Activated gamma-delta T cell (primary cell): Measurements from ENCODE around the gene CPE.

ENCODE experiments used
- DNase-seq: peaks from one replicate; lab custom pipeline; 2025; lab: John Stamatoyannopoulos, UW

Gene CPE

DNA sequence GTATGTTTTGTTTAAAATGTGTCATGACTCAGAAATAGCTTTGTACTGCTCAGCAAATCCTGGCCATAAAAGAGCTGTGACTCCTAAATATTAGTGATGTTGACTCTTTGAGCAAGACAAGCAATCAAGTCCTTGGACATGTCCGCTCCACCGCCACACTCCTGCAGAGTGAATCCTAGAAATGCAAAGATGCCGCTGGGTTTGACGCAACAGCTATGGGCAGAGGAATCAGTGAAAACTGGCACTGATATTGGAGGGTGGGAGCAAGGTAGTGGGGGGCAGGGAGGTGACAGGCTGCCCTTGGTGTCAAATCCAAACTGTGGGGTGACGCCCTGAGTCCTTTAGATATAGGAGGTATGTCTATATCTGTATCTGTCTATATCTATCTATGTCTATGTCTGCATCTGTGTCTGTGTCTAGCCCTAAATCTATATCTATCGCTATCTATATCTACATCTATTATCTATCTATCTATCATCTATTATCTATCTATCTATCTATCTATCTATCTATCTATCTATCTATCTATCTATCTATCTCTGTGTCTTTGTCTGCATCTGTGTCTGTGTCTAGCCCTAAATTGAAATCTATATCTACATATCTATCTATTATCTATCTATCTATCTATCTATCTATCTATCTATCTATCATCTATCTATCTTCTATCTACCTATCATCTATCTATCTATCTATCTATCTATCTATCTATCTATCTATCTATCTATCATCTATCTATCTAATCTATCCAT, 129.7 kb downstream of the CPE start:
- DNase-seq: no peak

GRCh38 chr4:165512424-165512823, 133.6 kb downstream of the CPE start:
- no peak for DNase-seq

DNA sequence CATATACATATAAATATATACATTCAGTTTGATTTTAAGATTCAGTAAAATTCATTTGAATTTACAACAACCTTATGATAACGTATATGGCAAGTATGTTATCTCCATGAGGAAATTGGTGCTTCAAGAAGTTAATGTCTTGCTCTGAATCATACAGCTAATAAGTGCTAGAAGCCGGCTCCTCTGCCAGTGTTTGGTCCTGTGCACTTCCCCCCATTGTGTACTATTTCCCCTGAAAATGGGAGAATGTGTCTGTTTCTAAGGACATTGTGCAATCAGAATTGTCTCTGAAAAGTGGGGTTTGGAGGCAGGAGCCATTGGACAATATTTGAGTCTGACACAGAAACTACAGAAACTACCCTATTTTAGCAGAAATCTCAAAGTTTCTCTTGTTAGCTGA, 135.9 kb downstream of the CPE start:
- DNase-seq: no peak

DNA sequence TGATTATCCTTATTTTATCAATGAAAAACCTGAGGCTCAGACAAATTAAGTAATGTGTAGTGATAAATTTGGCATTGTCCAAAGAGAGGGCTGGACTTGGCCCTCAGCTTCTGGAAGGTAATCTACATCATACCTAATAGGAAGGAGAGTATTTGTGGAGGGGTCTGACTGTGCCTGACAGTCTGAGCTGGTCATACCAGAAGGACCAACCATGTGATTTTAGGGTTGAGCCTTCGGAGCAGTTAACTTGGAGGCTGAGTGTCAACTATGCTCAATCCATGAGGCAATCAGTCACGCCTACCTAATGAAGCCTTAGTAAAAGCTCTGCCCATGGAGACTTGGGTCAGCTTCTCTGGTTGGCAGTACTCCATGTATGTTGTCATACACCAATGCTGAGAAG, 136.4 kb downstream of the CPE start:
- DNase-seq: no peak

DNA sequence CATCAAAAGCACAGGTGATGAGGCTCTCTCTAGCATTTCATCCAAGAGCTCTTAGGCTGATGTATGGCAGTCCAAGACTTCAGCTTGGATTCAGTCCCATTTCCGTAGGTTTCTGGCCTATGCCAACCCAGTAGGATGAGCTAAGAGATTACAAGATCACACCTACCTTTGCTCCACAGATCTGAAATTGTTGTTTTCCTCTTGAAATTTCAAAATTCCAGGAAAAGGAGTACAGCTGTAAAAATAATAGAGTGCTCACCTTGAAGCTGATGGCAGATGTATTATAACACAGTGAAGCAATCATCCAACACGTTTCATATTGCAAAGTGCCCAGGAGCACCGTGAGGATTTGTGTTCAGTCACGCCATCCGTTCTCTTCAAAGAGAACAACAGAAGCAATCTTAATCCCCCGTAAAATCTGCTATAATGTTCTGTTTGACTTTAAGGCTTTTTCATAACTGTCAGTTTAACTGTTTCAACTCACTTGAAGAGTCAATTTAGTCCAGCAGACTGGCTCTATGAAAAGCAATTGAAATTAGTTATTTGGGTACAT, 137.5 kb downstream of the CPE start:
- no peak for DNase-seq

DNA sequence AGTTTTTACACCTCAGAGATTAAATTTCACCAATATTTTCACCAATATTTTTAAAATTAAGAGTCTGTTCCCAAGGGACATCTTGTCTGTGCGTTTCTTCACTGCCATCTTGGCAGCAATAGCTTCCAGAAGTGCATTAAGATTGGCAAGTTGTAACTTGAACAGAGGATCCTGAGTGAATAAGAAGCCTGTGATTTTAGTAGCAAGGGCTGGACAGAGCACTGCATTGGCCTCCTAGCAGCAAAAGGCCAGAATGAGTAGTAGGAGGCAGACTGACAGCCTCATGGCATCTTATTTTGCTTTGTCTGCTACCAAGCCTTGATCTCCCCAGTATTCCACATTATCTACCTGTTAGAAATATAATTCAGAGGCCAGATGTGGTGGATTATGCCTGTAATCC, 138.4 kb downstream of the CPE start:
- no peak for DNase-seq

DNA sequence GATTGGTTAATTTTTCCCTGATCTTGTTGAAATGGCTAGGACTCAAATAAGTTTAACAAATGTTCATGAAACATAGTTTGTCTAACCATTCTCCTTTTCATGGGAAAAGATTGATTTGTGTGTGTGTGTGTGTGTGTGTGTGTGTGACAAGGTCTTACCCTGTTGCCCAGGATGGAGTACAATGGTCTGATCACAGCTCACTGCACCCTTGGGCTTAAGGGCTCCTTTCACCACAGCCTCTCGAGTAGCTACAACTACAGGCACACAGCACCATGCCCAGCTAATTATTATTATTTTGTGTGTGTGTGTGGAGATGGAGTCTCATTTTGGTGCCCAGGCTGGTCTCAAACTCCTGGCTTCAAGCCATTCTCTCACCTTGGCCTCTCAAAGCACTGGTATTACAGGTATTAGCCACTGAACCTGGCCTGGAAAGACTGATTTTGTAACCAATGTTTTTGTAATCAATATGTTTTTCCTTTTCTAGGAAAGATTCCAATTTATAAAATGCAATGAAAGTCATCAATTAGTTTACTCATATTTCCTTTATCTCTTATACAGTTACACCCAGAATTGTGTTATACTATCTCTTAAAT, 139.3 kb downstream of the CPE start:
- DNase-seq: no peak

DNA sequence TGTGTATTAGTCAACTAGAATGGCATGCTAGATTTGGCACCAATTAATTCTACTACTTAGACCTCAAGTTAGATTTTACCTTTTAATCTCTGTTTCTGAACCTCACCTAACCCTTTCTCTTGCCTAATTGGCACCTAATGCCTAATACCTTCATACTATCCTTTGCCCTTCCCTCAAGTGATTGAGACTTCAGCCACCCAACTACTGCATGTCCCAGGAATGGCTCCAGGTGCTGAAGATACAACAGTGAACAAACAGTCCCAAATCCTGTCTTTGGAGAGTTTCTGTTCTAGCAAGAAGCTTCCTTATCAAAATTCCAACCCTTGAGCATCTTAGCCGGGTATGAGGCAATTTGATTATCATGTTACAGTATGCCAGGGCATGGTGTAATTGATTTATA, 139.9 kb downstream of the CPE start:
- DNase-seq: no peak

DNA sequence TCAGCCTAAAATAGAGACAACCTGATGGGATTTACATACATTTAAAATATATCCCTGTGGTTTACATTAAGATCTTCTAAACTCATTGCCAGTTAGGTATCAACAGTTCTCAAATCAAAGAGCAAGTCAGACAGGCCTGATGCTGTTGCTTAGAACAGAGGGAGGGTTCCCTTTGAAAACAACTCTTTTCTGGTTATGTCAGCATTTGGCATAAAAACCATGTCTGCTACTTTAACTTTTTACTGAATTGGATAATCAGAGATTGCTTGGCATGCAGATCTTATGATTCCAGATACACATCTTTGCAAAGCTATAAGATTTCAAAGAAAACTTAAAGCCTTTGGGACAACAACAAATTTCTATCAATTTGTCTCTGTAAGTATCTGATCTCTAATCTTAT, 140.8 kb downstream of the CPE start:
- no peak for DNase-seq

DNA sequence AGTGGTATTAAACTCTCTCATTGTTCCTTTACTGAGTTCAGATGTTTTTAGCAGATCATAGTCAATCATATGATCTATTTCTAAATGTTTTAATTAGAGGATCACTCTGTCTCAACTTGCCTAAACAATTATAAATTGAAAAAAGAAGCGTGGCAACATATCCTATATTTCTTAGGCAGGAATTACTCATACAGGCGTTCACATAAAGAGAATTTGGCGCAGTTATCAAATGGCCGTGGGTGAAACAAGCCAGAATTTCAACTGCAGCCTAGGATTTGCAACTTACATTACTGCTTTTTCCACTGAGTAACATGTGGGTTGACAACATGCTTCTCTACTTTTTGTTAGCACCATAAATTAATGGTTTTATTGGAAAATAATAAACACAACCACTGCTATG, 141.3 kb downstream of the CPE start:
- DNase-seq: no peak

DNA sequence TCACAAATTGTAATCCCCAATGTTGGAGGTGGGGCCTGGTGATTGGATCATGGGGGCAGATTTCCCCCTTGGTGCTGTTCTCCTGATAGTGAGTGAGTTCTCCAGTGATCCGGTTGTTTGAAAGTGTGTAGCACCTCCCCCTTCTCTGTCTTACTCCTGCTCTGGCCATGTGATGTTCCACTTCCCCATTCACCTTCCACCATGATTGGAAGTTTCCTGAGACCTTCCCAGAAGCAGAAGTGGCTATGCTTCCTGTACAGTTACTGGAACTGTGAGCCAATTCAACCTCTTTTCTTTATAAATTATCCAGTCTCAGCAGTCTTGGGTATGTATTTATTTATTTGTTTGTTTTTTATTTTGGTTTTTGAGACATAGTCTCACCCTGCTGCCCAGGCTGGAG, 143.2 kb downstream of the CPE start:
- no peak for DNase-seq

DNA sequence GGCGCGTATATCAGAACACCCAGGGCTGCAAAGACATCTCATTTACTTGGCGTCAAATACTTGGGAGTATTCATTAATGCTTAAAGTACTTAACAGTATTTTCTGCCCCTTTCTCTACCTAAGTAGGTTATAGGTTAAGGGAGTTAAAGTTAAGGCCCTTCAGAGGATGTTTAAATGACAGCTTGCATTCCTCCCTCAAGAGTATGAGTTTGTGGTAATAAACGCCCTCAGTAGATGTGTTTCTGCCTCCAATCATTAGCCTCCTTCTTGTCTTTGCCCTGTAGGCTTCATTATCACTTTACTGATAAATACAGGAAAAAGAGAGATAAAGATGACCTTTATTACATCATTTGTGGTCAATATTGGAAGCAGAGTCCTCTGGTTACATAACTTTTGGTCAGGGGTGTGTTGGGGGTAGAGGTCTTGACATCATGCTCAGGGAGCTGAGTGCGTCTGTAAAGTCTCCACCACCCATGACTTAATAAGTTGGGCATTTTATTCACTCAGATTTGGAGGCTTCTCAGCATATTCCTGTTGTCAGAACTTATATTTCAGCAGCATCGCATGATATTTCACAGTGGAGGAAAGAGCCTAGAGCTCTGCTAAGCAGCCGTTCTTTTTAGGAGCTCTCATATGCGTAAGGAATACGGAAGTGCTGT, 145.9 kb downstream of the CPE start:
- DNase-seq: no peak

DNA sequence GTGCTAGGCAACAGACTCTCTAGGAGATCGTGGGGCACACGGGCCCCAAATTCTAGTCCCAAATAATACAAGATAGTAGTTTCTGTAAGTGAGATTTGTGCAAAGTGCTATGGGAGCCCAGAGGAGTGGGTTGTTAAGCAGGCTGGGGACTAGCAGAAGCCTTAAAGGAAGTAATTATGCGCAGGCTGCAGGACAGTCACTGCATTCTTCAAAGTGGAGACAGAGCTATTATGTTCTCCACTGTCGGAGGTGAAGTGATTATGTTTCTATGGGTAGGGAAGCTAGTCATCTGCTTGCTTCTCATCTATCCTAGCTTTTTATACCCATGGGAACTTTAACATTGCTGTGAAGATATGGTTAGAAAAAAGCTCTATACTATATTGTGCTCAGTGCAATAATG, 154.2 kb downstream of the CPE start:
- DNase-seq: no peak

DNA sequence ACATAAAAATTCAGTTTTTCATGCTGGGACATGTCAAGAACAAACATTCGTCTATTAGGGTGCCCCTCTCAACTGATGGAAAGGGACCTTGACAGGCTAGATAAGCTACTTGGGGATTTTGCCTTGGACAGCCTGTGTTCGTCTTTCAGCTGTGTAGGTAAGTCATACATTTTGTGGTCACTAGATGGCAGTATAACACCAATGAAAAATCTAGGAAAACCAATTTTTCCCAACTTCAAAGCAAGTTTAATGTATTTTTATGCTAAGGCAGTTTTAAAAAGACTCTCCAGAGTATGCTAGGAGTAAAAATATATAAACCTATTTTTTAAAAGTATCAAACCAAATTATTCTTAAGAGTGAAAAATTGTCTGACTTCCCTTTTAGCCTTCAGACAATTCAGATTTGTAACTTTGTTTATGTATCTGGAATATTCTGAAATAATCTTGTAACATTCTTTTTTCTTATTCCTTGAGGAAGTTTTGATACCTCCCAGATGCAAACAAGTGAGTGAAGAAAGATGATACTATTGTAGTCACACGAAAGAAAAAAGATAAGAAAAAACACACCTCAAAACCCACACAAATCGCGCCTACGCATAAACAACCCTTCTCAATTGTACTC, 158.3 kb downstream of the CPE start:
- DNase-seq: no peak

DNA sequence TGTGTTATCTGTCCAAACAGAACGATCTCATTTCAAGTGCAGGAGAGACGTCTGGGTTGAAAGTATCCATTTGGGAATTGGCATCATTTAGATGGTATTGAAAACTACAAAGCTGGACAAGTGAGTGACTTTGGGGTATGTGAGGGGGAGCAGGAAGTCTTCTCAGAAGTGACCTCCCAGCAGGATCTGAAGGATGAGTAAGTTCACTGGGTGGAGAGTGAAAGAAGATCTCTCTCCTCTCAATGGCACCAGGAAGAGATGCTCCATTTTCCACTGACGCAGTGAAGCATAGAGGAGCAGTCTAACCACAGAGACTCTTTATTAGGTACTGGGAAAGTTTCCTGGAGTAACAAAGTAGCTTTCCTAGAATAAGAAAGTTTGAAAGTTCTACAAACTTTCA, 161.0 kb downstream of the CPE start:
- DNase-seq: no peak

DNA sequence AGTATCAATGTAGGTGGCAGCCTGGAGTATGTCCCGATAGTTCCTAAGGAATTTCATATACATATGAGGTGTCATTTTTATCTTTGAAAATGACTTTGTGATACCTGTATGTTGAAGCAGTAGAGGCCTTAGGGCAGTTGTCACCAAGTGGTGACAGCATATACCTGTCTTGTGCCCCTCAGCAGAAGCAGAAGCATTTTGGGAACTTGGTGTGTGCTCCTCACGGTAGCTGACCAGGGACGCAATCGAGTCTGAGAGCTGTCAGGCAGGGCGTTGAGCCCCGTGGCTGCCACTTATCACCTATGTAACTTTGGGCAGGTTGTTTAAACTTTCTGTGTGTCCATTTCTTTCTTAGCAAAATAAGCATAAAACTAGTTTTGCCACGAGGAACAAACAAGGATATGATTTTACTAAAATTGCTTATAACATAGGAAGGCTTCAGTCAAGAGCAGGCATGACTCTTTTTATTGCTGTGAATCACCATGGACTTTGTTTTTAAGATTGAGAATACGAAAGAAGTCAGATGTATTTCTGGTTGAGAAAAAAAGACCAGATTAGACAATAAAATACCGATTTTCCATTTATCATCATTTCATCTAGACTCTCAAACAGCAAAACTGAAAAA, 161.5 kb downstream of the CPE start:
- no peak for DNase-seq

- DNase-seq: no peak
Observed at GRCh38 chr4:165541851-165542459, 163.1 kb downstream of the CPE start.

- DNase-seq: no peak
Observed at GRCh38 chr4:165542476-165542875, 163.7 kb downstream of the CPE start.
